ENCODE data around the gene RPS14. TPM values are rescaled to one million over a fixed set of nuclear protein-coding genes. Genes with fewer than 3 reads are reported as not detected.

Gene RPS14
- polyA plus RNA-seq, 10 donors: 2,435 to 3,051 (median 2,763) TPM

DNA sequence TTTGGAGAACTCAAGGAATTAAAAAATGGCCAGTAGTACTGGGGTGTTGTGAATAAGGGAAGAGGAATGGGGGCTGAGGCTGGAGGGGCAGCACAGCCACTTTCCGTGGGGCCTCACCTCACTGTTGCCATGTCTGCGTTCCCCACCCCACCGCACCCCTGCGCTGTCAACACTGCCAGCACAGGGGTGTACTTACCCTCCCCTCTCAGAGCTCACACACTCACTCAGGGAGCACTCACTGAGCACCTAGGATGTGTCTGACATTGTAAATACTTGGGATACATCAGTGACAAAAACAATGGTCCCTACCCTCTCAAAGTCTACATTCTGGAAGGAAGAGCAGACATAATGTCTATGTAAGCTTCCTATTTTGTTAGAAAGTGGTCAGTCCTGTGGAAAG lies 3.4 kb upstream of the RPS14 start:
- DNase-seq: no peak

DNA sequence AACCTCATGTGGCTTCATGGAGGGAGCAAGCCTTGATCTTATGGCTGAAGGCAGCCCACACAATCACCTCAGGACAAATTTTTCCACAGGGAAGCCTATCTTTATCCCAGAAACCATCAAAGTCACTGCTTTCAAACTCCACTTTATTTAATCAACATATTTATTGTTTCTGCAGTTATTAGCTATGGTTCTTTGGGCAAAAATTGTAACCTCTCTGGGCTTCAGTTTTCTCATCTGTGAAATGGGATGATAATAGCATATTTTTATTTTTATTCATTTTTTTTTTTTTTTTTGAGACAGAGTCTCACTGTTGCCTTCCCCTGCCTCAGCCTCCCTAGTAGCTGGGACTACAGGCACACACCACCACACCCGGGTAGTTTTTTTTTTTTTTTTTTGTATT lies 2.1 kb upstream of the RPS14 start:
- no peak for DNase-seq

DNA sequence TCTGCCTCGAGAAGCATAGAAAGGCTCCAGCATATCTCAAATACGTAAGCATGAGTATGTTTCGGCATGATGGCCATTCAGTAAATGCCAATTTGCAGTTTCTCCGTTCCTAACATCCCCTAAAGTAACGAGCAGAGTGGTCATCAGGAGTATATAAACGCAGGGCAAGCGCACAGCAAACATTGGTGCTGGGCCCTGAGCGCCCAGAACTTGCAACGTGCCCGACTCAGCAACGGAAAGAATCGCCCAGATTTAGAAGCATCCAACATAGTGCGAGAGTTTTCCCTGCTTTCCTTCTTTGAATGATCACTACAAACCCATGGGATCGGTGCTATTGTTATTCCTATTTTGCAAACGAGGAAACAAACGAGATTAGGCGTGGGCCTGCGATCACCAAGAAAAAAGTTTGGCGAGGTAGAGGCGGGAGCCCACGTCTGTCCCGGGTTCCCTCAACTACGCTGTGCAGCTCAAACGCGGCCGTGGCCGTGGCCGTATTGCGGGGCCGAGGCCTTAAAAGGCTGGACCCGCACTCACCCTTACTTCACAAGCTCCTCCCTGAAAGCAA lies 505 bp downstream of the RPS14 start:
- no peak for DNase-seq

DNA sequence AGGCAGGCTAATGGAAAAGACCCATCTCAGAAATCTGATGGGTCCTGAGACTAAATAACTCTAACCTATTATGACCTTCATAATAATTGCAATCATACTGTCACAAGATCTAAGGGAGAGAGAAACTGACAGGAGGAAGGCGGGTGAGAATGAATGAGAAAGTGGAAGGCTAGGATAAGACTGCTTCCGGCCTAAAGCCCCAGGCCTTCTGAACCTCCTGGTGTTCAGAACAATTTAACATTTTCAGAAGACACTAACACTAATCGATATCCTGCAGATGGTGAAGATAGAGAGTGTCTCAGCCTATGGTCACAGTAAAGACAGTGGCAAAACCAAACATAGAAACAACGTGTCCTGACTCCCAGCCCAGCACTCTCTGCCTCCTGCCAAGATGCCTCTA lies 1.2 kb downstream of the RPS14 start:
- no peak for DNase-seq

DNA sequence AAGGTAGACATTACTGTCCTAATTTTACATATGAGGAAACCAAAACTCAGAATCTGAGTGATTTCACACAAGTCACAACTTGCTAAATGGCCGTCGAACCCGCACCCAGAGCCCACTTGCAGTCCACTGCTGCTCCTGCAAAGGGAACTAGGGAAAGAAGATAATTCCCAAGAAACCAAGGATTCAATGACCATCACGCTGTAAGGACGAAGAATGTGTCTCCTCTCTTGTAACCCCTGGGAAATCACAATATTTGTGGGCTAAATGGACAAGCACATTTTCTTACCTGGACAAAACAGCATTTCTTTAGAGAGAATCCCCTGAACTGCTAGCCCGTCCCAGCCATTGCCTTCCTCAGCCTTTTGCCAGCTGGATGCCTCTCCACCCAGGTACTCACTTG lies 2.4 kb downstream of the RPS14 start:
- no peak for DNase-seq

DNA sequence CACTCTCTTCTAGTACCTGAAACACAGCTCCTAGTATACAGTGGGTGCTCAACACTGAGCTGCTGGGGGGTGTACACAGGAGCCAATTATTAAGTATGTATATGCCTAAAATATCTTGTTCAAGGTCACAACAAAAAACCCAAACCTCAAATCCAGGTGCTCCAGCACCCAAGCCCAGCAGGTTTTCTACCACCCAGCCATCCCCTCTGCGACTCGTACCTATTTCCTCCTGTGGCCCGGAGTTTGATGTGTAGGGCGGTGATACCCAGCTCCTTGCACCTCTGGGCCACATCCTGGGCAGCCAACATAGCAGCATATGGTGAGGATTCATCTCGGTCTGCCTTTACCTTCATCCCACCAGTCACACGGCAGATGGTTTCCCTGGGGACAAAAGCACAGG lies 3.0 kb downstream of the RPS14 start:
- DNase-seq: no peak

DNA sequence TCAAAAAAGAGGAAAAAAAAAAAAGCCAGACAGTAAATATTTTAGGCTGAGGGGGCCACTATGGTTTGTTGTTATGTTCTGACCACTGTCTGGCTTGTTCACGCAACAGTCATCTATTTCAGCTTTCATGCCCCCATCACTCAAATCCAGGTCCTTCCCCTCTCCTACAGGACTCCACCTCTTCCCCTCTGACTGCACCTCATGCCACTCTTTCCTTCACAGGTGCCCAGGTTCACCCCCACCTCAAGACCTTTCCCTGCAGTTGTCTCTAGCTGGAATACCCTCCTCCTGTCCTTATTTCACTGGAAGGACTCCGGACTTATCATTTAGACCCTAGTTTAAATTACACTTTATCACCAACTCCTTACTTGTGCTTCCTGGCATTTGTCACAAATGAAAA lies 3.5 kb downstream of the RPS14 start:
- no peak for DNase-seq

DNA sequence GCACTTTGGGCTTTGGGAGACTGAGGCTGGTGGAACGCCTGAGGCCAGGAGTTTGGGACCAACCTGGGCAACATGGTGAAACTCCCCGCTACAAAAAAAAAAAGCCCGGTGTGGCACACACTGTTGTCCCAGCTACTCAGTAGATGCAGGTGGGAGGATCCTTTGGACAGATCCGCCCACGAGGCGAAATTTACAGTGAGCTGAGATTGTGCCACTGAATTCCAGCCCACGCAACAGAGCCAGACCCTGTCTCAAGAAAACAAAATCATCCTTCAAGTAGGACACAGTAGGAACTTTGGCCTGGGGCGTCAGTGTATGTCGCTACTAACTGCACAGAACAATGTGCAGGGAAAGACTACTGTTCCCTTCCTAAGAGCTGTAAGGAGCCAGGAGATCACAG lies 4.8 kb downstream of the RPS14 start:
- no peak for DNase-seq

DNA sequence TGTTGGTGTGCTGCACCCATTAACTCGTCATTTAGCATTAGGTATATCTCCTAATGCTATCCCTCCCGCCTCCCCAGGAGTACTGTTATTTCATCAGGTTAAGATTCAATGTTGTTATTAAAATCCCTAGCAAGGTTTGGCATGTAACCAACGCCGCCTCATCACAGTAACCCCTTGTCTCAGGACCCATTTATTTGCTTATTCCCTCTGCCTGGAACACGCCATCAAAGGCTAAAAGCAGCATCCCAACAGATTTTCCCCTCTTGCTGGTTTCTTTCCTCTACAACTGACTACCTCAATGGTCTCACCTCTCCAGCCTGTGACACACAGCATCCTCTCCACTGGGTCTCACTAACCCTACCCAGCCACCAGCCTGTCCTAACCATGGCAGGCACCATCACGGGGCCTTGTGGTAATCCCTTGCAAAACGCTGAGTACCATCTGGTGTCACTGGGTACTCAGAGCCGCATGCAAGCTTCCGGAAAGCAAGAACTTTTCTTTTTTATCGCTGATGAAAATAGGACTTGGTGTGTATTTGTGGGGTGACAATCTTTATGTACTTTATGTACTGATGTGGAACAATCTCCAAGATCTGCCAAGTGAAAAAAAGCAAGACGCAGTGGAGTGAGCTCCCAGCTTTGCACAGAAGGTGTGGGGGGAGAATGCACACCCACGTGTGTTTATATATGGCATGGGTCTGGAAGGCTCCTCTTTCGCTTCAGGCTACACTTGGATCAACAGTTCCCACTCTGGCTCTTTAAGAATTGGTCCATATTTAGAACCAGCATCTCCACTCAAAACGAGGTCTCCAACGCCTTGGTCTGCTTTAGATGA lies 6.1 kb downstream of the RPS14 start:
- DNase-seq: no peak

DNA sequence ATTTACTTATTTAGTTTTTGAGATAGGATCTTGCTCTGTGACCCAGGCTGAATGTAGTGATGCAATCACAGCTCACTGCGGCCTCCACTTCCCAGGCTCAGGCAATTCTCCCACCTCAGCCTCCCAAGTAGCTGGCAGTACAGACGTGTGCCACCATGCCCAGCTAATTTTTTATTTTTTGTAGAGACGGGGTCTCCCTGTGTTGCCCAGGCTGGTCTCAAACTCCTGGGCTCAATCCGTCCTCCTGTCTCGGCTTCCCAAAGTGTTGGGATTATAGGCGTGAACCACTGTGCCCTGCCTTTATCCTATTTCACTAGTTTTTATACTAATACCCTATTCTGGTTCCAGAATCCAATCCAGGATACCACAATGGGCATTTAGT lies 6.8 kb downstream of the RPS14 start:
- no peak for DNase-seq

DNA sequence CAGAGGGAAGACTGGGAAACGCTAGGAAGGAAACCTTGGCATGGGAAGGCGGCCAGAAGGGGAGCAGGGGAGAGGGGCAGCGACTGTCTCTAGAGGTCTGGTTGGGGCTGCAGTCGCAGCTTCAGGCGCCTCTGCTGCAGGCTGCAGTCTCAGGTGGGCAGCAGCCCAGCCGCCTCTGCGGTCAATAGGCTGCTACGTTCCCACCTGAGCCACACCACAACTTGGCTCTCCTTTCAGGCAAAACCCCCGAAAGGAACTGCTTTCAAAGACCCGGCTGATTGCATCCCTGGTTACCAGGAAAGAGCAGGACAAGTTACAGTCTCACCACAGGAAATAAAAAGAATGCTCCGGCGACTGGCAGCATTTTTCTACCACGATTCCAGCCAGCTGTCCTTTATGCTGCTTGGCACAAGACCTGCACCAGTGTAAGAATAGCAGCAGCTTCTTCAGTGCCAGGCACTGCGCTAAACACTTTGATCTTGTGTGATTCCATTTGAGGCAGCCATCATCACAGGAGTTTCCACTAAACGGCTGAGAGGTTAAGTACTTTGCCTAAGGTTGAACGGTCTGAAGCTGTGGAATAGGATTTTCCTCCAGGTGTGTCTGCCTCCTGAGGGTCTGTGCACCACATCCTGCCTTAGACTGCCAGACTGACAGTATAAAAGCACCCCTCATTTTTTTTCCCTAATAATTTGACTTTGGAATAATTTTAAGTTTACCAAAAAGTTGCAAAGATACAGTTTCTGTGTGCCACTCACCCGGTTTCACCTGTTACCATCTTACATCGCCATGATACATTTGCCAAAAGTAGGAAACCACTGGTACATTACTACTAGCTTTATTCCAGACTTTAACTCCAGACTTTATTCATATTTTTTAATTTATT lies 7.5 kb downstream of the RPS14 start:
- peak in 1 of 3 donors; percentile 25 for DNase-seq

DNA sequence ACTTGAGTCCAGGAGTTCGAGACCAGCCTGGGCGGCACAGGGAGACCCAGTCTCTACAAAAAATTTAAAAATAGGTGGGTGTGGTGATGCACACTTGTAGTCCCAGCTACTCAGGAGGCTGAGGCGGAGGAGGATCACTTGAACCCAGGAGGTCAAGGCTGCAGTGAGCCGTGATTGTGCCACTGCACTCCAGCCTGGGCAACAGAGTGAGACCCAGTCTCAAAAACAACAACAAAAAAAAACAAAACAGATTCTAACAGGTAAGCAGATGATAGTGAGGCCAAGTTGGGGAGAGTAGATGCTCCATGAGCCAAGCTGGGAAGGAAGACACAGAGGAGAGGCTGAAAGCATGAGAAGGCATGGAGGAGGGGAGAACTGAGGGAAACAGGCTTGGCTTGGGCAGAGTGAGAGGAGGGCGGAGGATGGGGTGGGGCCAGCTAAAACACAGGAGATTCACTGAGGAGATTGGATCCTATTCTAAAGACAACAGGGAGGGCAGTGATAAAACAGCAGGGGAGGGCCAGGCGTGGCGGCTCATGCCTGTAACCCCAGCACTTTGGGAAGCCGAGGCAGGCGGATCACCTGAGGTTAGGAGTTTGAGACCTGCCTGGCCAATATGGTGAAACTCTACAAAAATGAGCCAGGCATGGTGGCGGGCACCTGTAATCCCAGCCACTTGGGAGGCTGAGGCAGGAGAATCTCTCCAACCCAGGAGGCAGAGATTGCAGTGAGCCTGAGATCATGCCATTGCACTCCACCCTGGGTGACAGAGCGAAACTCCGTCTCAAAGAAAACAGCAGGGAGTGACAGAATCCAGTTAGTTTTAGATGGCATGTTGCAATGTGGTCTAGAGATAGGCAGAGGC lies 8.4 kb downstream of the RPS14 start:
- no peak for DNase-seq

DNA sequence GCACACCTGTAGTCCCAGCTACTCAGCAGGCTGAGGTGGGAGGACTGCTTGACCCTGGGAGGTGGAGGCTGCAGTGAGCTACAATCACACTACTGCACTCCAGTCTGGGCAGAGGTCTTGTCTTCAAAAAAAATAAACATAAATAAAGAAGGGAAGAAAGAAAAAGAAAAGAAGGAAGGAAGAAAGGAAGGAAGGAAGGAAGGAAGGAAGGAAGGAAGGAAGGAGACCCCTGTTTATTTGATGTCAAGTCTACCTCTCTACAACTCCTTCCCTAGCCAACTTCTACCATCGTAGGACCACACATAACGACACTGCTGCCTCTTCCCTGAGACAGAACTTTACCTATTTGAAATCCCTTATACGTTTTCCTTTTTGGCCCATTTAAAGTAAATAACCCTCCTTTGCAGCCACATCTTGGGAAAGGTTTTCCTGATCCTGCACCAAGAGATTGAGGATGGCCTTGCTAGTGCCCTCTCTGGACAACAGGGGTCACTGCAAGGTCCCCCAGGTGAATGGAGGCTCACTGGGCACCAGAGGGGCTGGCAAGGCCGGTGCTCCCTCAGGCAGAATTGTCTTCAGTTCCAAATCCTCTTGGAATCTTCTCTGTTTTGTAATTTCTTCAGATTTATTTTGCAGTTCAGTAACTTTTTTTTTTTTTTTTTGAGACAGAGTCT lies 10.5 kb downstream of the RPS14 start:
- no peak for DNase-seq

DNA sequence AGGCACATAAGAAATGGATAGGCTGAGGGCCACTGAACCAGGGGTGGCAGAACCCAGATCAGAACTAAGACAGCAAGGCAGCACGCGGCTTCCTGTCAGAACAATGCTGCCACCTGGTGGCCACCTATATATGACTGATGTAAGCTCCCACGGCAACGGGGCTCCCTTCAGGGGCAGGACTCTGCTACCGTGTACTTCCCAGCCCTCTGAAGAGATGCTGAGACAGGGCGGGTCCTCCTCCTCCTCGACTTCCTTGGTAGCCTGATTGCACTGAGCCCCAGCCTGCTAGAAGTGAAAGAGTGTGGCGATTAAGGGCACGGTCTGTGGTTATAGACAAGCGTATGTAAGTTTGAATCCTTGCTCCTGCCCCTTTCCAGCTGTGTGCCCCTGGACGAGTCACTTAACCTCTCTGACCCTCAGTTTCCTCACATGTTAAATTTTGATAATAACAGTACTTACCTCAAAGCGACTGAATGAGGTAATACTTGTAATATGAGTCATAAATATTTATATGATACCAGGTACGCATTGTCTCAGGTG lies 13.3 kb downstream of the RPS14 start:
- peak; percentile 71 to 91 (median 88) for DNase-seq

DNA sequence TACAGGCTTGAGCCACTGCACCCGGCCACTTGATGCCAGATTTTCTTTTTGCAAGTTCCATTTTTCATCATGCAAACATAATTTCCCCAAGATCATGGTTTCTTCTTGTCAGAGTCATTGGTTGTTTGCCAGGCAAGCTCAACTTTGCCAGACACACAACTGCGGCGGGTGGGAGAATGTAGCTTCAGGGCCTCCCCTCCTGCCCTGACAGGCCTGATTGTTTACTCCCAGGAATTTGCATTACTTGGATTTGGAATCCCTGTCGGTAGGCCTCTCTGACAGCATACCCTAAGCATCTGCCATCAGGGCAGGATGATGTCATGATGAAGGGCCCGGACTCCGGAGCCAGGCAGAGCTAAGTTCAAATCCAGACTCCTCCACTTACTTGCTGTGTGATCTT lies 15.1 kb downstream of the RPS14 start:
- DNase-seq: peak in 2 of 3 donors; percentile 49 to 50

DNA sequence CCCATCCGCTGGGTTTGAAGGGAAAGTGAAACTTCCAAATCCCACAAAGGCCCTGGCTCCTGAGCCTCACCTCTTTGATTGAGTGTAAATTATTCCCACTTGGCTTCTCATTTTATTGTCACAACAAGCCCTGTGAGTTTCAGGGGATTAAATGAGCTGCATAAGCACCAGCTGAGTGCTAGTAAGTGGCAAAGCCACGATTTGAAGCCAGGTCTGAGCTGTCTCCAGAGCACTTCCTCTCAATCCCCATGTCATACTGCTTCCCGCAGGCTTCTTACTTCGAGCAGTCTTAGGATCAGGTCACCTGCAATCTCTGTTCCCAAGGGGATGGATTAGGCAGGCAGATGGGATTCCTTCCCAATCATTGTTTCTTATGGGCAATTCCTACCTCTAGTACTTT lies 18.0 kb downstream of the RPS14 start:
- no peak for DNase-seq

DNA sequence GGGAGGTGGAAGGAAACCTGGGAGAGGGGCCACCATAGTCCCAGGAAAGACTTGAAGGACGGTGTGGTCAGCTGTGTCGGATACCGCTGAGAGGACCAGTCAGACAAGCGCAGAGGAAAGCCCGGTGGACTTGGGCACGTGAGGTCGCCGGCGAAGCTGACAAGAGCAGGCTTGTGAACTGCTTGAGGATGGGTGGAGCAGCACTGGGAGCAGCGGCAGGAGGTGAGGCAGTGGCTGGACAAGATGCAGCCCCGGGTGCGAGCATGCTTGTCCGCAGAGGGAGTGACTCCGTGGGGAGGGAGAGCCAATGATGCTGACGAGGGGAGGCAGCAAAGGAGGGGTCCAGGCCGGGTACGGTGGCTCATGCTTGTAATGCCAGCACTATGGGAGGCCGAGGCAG lies 18.5 kb downstream of the RPS14 start:
- no peak for DNase-seq

DNA sequence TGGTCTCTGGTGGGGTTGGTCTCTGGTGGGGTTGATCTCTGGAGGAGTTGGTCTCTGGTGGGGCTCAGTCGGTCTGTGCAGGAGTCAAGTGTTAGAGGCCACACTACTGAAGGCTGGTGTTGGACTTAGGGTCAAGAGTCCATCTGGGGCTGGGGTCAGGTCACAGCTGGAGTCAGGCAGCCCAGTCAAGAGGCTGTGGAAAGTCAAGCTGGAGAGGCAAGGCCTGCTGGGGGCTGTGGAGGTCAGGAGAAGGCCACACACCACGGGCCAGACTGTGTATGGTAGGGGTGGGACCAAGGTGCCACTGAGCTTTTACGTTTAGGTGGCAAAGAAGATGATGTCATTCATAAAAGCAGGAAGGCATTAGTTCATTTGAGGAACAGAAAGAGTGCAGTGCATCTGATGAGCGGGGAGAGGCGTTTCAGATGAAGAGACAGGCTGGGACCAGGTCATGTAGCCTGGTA lies 20.1 kb downstream of the RPS14 start:
- no peak for DNase-seq

DNA sequence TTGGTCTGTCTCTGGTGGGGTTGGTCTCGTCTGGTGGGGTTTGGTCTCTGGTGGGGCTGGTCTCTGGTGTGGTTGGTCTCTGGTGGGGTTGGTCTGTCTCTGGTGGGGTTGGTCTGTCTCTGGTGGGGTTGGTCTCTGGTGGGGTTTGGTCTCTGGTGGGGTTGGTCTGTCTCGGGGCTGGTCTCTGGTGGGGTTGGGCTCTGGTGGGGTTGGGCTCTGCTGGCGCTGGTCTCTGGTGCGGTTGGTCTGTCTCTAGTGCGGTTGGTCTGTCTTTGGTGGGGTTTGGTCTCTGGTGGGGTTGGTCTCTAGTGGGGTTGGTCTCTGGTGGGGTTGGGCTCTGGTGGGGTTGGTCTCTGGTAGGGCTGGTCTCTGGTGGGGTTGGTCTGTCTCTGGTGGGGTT lies 20.6 kb downstream of the RPS14 start:
- no peak for DNase-seq

DNA sequence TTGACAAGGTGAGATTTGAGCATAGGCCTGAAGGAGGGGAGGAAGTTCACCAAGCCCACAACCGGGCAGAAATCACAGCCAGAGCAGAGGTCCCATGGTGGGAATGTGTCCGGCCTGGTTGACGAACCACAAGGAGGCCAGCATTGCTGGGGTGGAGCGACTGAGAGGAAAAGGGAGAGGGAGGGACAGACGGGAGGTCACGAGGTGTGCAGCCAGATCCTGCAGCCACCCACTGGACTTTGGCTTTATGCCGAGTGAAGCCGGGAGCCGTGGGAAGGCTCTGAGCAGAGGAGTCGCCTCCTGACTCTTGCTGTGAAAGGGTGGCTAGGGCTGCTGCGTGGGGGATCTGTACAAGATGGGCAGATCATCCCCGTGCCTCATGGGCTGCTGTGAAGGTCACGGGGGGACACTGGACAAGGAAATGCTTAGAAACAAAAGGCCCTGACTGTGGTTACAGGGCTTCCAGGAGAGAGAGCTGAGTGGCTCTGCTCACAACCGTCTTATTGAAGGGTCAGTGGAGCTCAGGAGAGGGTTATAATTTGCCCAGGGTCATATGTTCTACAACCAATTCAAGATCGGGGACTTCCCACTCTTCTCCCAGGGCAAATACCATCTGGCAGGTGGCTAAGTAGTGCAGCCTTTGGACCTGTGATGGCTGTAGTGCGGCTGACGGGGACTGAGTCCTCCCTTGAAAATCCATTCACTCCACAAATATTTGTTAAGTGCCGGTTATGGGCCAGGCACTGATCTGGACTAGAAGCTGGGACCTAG lies 21.2 kb downstream of the RPS14 start:
- no peak for DNase-seq
